Skeletal muscle tissue (tissue), 4 donors: ENCODE results near the gene RPTOR. TPM values are rescaled to one million over a fixed set of nuclear protein-coding genes. Genes with fewer than 3 reads are reported as not detected.
"Not testable (repeated sequence)": the region's sequence is repeated elsewhere in the genome, so short reads cannot be mapped to it uniquely, and the experiment has no call there.

ENCODE experiments used
- H3K27ac ChIP-seq: one replicate; pipeline ENCODE4 v1.7.0; 2013; ENCODE audit warnings: mild to moderate bottlenecking, low read depth, low read length, inconsistent platforms
- H3K27me3 ChIP-seq, 3 donors: one replicate each; pipeline ENCODE4 v1.7.0; 2013; ENCODE audit warnings: low read length in 3 of 3; ENCODE audit not compliant: control insufficient read depth in 3 of 3, insufficient read depth in 3 of 3
- H3K36me3 ChIP-seq, 3 donors: one replicate each; pipeline ENCODE4 v1.7.0; 2013; ENCODE audit warnings: low read length in 3 of 3; ENCODE audit not compliant: control insufficient read depth in 3 of 3, insufficient read depth in 3 of 3
- H3K4me1 ChIP-seq, 3 donors: one replicate each; pipeline ENCODE4 v1.7.0; 2013; ENCODE audit warnings: low read length in 3 of 3, mild to moderate bottlenecking in 3 of 3; ENCODE audit not compliant: control insufficient read depth in 3 of 3, insufficient read depth in 3 of 3
- H3K4me3 ChIP-seq, 3 donors: one replicate each; pipeline ENCODE4 v1.7.0; 2013; ENCODE audit warnings: low read length in 3 of 3
- H3K9ac ChIP-seq, 3 donors: one replicate each; pipeline ENCODE4 v1.7.0; 2013; ENCODE audit warnings: low read length in 3 of 3, mild to moderate bottlenecking in 3 of 3, moderate library complexity in 2 of 3, low read depth in 1 of 3
- H3K9me3 ChIP-seq, 3 donors: one replicate each; pipeline ENCODE4 v1.7.0; 2013; ENCODE audit warnings: low read length in 3 of 3; ENCODE audit not compliant: control insufficient read depth in 3 of 3
- total RNA-seq: library from RNA; depleted of rRNA; stranded (reverse); fragments of >200 nt; gene quantifications from one replicate; pipeline ENCODE4 v1.2.3, GENCODE V29; 2014
- donor health status: Osteomylitis.

The RPTOR gene
- total RNA-seq, 1 donor from 2014 or later: 24.5 TPM

GRCh38 chr17:80527016-80527645, 17.5 kb upstream of the RPTOR start:
- no peak overlapping the region for H3K4me3 ChIP-seq
- H3K27me3 ChIP-seq: peaks cover 0 to 20% (median 13%) of the 10 kb centered on the region in 3 donors
- H3K36me3 ChIP-seq: no peaks in the 10 kb centered on the region
- peaks cover 4 to 12% (median 9%) of the 10 kb centered on the region in 3 donors for H3K4me1 ChIP-seq
- H3K9ac ChIP-seq: no peak overlapping the region
- no peak overlapping the region for H3K27ac ChIP-seq
- H3K9me3 ChIP-seq: no peaks in the 10 kb centered on the region

DNA sequence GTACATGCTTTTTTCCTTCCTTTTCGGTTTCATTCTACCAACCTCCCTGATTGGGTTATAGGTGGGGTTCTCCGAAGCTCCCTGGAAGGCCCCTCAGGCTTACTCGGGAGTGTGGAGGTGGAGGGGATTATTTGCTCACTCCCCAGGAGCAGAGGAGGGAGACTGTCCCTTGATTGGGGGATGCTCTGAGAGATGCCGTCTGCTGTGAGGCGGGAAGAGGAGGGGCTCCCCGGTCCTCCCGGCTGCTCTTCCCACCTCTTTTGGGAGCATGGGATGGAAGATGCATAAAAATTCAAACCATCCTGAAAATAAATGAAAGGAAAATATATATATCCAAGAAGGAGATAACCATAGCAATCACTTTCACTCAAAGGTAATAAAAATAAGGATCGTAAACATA, 16.1 kb upstream of the RPTOR start:
- H3K27me3 ChIP-seq: peaks cover 0 to 13% (median 13%) of the 10 kb centered on the region in 3 donors
- H3K9me3 ChIP-seq: no peaks in the 10 kb centered on the region
- no peak overlapping the region for H3K27ac ChIP-seq
- H3K36me3 ChIP-seq: no peaks in the 10 kb centered on the region
- H3K4me1 ChIP-seq: peaks cover 4 to 12% (median 9%) of the 10 kb centered on the region in 3 donors
- H3K9ac ChIP-seq: peak overlapping the region in 1 of 3 donors; percentile 33
- no peak overlapping the region for H3K4me3 ChIP-seq

GRCh38 chr17:80529104-80529903, 15.3 kb upstream of the RPTOR start:
- H3K27me3 ChIP-seq: peaks cover 0 to 13% (median 13%) of the 10 kb centered on the region in 3 donors
- H3K27ac ChIP-seq: no peak overlapping the region
- peaks cover 4 to 12% (median 9%) of the 10 kb centered on the region in 3 donors for H3K4me1 ChIP-seq
- H3K36me3 ChIP-seq: no peaks in the 10 kb centered on the region
- no peaks in the 10 kb centered on the region for H3K9me3 ChIP-seq
- peak overlapping the region in 1 of 3 donors; percentile 29 for H3K4me3 ChIP-seq
- H3K9ac ChIP-seq: peak overlapping the region in 2 of 3 donors; percentile 62 to 74

DNA sequence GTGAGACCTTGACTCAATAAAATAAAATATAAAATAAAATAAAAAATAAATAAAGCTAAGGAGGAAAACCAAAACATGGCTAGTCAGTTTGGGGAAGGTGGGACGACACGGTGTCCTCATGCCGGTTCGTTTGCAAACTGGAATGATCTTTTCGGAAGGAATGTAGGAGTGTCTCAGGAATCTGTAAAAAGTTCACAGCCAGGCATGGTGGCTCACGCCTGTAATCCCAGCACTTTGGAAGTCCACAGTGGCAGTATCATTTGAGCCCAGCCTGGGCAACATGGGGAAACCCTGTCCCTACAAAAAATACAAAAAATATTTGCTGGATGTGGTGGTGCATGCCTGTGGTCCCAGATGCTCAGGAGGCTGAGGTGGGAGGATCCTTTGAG, 14.7 kb upstream of the RPTOR start:
- Histone ChIP-seq H3K27ac (no peak overlapping the region), H3K9me3 (no peaks in the 10 kb centered on the region), H3K4me1 (peaks cover 4 to 12% (median 9%) of the 10 kb centered on the region in 3 donors), H3K36me3 (no peaks in the 10 kb centered on the region), H3K9ac (peak overlapping the region in 1 of 3 donors; percentile 40), H3K4me3 (no peak overlapping the region), H3K27me3 (peaks cover 0 to 13% (median 13%) of the 10 kb centered on the region in 3 donors)

GRCh38 chr17:80531400-80531799, 13.2 kb upstream of the RPTOR start:
- Histone ChIP-seq H3K9me3 (no peaks in the 10 kb centered on the region), H3K4me3 (no peak overlapping the region), H3K27ac (no peak overlapping the region), H3K9ac (no peak overlapping the region), H3K36me3 (no peaks in the 10 kb centered on the region), H3K27me3 (peaks cover 0 to 9% (median 5%) of the 10 kb centered on the region in 3 donors), H3K4me1 (peaks cover 4 to 12% (median 9%) of the 10 kb centered on the region in 3 donors)

- not testable (repeated sequence) for H3K4me3 ChIP-seq, H3K4me1 ChIP-seq, H3K36me3 ChIP-seq, H3K27me3 ChIP-seq, H3K27ac ChIP-seq, H3K9me3 ChIP-seq, H3K9ac ChIP-seq
These were observed 7.3 kb upstream of the RPTOR start for GRCh38 chr17:80537386-80537785.

- Histone ChIP-seq H3K36me3 (no peaks in the 10 kb centered on the region), H3K4me1 (no peaks in the 10 kb centered on the region), H3K27ac (no peak overlapping the region), H3K4me3 (no peak overlapping the region), H3K9me3 (no peaks in the 10 kb centered on the region), H3K9ac (no peak overlapping the region), H3K27me3 (peaks cover 0 to 10% (median 8%) of the 10 kb centered on the region in 3 donors)
These were observed 6.2 kb upstream of the RPTOR start for GRCh38 chr17:80538484-80538883.

DNA sequence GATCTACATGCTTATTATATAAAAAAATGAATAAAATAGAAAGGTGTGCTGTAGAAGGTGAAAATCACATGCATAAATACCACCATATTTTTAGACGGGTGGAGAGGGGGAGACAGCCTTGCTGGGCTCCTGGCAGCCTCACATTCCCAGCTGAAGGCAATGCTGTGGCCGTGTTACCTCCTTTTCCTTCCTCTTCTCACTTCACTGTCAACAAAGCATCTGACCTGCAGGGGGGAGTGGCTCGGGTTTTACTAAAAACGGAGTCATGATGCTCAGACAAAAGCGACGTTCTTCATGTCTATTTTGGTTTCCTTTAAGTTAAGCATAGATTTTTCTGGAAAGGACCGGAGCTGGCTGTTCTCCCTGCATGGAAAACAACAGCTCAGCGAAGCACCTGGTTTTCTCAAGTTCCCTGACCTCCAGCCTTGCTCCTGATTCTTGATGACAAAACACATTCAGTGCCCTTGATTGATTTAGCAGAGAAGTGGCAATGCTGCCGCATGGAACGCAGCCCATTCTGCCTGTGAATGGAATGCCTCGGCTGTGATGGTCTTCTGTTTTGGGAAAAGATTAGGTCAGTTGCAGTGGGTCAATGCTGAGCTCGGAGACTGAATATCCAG, 5.5 kb upstream of the RPTOR start:
- H3K27me3 ChIP-seq: peaks cover 0 to 10% (median 8%) of the 10 kb centered on the region in 3 donors
- H3K4me1 ChIP-seq: no peaks in the 10 kb centered on the region
- H3K4me3 ChIP-seq: no peak overlapping the region
- no peaks in the 10 kb centered on the region for H3K9me3 ChIP-seq
- no peak overlapping the region for H3K9ac ChIP-seq
- no peaks in the 10 kb centered on the region for H3K36me3 ChIP-seq
- no peak overlapping the region for H3K27ac ChIP-seq

- Histone ChIP-seq H3K36me3 (no peaks in the 10 kb centered on the region), H3K4me3 (peak overlapping the region; percentile 84 to 100 (median 100)), H3K27me3 (peaks cover 0 to 4% (median 4%) of the 10 kb centered on the region in 3 donors), H3K27ac (peak overlapping the region; percentile 73), H3K4me1 (peaks cover 18 to 45% (median 21%) of the 10 kb centered on the region in 3 donors), H3K9ac (peak overlapping the region; percentile 93 to 98 (median 98)), H3K9me3 (no peaks in the 10 kb centered on the region)
These were observed 825 bp downstream of the RPTOR start for GRCh38 chr17:80545499-80545826.

DNA sequence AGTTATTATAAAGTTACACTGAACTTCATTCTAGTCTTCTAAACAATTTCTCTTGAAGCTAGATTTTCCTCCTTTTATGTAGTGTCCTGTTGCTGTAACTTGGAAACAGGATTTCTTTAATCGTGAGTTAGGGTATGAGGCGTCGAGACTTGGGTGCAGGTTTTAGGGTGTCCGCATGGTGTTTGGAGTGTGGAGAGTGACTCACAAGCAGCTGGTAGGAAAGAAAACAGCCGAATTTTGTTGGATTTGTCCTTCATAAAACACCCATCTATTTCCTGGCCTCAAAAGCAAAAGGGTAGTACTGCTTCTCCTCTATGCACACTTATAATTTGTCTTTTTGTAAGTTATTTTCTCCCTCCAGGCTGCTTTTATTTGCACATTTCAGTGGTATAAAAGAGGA, 1.6 kb downstream of the RPTOR start:
- Histone ChIP-seq H3K4me3 (peak overlapping the region; percentile 84 to 100 (median 100)), H3K4me1 (peaks cover 18 to 45% (median 21%) of the 10 kb centered on the region in 3 donors), H3K9ac (peak overlapping the region in 2 of 3 donors; percentile 98), H3K36me3 (no peaks in the 10 kb centered on the region), H3K27me3 (peaks cover 0 to 4% (median 4%) of the 10 kb centered on the region in 3 donors), H3K9me3 (no peaks in the 10 kb centered on the region), H3K27ac (no peak overlapping the region)
